ENCODE measurements around the gene SNRNP35. TPM values are rescaled to one million over a fixed set of nuclear protein-coding genes. Genes with fewer than 3 reads are reported as not detected.
A peak's percentile ranks its signal among the peaks of the same experiment; 100 is the strongest.

Gene SNRNP35
- total and polyA plus RNA-seq, 9 of the 15 experiments (the other 6 are each of a cell fraction or from before 2014, with no cell fraction given) = 17.7 to 41.0 (median 25.5) TPM

DNA sequence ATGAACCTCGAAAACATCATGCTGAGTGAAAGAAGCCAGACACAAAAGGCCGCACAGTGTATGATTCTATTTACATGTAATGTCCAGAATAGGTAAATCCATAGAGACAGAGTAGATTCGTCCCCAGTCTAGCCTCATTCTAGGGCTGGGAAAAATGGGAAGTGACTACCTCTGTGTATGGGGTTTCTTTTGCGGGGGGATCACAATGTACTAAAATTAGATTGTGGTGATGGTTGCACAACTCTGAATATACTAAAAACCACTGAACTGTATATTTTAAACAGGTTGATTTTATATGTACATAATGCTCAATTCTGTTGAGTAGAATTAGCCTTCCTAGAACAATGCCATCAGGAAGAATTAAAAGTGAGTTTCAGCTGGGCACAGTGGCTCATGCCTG lies 15.2 kb upstream of the SNRNP35 start:
- Histone ChIP-seq H2AFZ (ENCODE audit: low read depth, low read length) (no peak overlapping the region), H3K9ac (ENCODE audit: insufficient read depth in 1 of 2, low read depth in 2 of 2, low read length in 2 of 2) (no peak overlapping the region), H3K9me3 (replicated peaks; ENCODE audit: control insufficient read depth, insufficient read depth, low read depth, low read length) (no peaks in the 10 kb centered on the region), H3K79me2 (ENCODE audit: control insufficient read depth, insufficient read depth, low read length) (no peaks in the 10 kb centered on the region), H3K36me3 (ENCODE audit: control insufficient read depth, insufficient read depth, low read length) (no peaks in the 10 kb centered on the region), H3K9me1 (ENCODE audit: control insufficient read depth, insufficient read depth, low read length) (no peaks in the 10 kb centered on the region), H3K4me2 (ENCODE audit: insufficient read depth, low read length) (no peak overlapping the region), H3K27ac (ENCODE audit: extremely low read depth, low read depth, low read length) (no peak overlapping the region), H3K4me1 (replicated peaks in 1 of 2; ENCODE audit: control insufficient read depth in 2 of 2, insufficient read depth in 2 of 2, low read length in 2 of 2) (no peaks in the 10 kb centered on the region; a peak in 2 of 5 replicates), H3K27me3 (ENCODE audit: control insufficient read depth in 2 of 2, insufficient read depth in 2 of 2, low read length in 2 of 2) (no peaks in the 10 kb centered on the region), H4K20me1 (replicated peaks; ENCODE audit: control insufficient read depth, insufficient read depth, low read length) (no peaks in the 10 kb centered on the region), H3K4me3 (no peak overlapping the region)
- ChIA-PET CTCF (ENCODE audit: low intra/inter-chr PET ratio) (no interaction called here), POLR2A (interaction anchor here (1.0 to 1.6 kb wide), 2 partner anchors 33 to 55 kb away, joined by 3 to 4 read pairs; no protein-coding TSS in a partner anchor)
- no peak for FAIRE-seq
- intact Hi-C loops (cut with micrococcal nuclease) = no loop called here
- no peak for DNase-seq (ENCODE audit: extremely low read depth in 1 of 4, low spot score in 3 of 4)
- TF ChIP-seq, protein P1, sequence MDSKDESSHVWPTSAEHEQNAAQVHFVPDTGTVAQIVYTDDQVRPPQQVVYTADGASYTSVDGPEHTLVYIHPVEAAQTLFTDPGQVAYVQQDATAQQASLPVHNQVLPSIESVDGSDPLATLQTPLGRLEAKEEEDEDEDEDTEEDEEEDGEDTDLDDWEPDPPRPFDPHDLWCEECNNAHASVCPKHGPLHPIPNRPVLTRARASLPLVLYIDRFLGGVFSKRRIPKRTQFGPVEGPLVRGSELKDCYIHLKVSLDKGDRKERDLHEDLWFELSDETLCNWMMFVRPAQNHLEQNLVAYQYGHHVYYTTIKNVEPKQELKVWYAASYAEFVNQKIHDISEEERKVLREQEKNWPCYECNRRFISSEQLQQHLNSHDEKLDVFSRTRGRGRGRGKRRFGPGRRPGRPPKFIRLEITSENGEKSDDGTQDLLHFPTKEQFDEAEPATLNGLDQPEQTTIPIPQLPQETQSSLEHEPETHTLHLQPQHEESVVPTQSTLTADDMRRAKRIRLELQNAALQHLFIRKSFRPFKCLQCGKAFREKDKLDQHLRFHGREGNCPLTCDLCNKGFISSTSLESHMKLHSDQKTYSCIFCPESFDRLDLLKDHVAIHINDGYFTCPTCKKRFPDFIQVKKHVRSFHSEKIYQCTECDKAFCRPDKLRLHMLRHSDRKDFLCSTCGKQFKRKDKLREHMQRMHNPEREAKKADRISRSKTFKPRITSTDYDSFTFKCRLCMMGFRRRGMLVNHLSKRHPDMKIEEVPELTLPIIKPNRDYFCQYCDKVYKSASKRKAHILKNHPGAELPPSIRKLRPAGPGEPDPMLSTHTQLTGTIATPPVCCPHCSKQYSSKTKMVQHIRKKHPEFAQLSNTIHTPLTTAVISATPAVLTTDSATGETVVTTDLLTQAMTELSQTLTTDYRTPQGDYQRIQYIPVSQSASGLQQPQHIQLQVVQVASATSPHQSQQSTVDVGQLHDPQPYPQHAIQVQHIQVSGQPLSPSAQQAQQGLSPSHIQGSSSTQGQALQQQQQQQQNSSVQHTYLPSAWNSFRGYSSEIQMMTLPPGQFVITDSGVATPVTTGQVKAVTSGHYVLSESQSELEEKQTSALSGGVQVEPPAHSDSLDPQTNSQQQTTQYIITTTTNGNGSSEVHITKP (IDR thresholded peaks at IDR 0.05; ENCODE audit: partially characterized antibody) = no peak
- TF ChIP-seq, protein P2, sequence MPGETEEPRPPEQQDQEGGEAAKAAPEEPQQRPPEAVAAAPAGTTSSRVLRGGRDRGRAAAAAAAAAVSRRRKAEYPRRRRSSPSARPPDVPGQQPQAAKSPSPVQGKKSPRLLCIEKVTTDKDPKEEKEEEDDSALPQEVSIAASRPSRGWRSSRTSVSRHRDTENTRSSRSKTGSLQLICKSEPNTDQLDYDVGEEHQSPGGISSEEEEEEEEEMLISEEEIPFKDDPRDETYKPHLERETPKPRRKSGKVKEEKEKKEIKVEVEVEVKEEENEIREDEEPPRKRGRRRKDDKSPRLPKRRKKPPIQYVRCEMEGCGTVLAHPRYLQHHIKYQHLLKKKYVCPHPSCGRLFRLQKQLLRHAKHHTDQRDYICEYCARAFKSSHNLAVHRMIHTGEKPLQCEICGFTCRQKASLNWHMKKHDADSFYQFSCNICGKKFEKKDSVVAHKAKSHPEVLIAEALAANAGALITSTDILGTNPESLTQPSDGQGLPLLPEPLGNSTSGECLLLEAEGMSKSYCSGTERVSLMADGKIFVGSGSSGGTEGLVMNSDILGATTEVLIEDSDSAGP (CRISPR knock-in tag; IDR thresholded peaks at IDR 0.05) = no peak
- TF ChIP-seq SPI1 (IDR thresholded peaks at IDR 0.05; ENCODE audit: borderline replicate concordance, low read depth, low read length) (peak; percentile 31; the same call in 1 of the 2 replicates), CEBPB (tag; IDR thresholded peaks at IDR 0.05) (peak; percentile 48)
- no TSS peak for BruUV-seq (replicated peaks)
- no peak for ATAC-seq
- WGBS (ENCODE audit: insufficient coverage, low coverage, missing lambda C conversion rate) = 46% methylated on average over 4 of the region's 4 CpGs
- in situ Hi-C loops (cut with MboI) = no loop called here

All from K562 (cell line).